Sigmoid colon (tissue), 7 donors: ENCODE data around the gene COL2A1. TPM values are rescaled to one million over a fixed set of nuclear protein-coding genes. Genes with fewer than 3 reads are reported as not detected.

Source experiments
- DNase-seq: peaks from one replicate; pipeline ENCODE4 v3.0.0-alpha.2; 2019
- H3K27ac ChIP-seq, 4 donors: fragments of 200-600 bp; sonication (generic); one replicate each; pipeline ENCODE4 v1.5.1; 2016 to 2019; ENCODE audit warnings: mild to moderate bottlenecking in 1 of 4
- H3K27me3 ChIP-seq, 3 donors: fragments of 200-600 bp; sonication (generic); one replicate each; pipeline ENCODE4 v1.5.1; 2019; ENCODE audit warnings: mild to moderate bottlenecking in 1 of 3
- H3K36me3 ChIP-seq, 4 donors: fragments of 200-600 bp; sonication (generic); one replicate each; pipeline ENCODE4 v1.5.1; 2016 to 2019
- H3K4me1 ChIP-seq, 4 donors: fragments of 200-600 bp; sonication (generic); one replicate each; pipeline ENCODE4 v1.5.1; 2017 to 2019
- H3K4me3 ChIP-seq, 4 donors: fragments of 200-600 bp; sonication (generic); one replicate each; pipeline ENCODE4 v1.5.1; 2017 to 2019; ENCODE audit warnings: mild to moderate bottlenecking in 2 of 4, moderate library complexity in 1 of 4
- H3K9me3 ChIP-seq, 4 donors: fragments of 200-600 bp in 3 of 4; sonication (generic) in 3 of 4; one replicate each; pipeline versions ENCODE4 v1.5.1 to v1.6.1; 2013 to 2019
- EP300 ChIP-seq, 4 donors: sonication (generic); formaldehyde crosslinking; IDR thresholded peaks; one replicate each; pipeline ENCODE4 v1.6.1; 2017; ENCODE audit warnings: antibody characterized with exemption in 4 of 4
- POLR2A ChIP-seq, 2 donors: fragments of 450-650 bp; IDR thresholded peaks; one replicate each; pipeline ENCODE4 v1.6.1; 2016; ENCODE audit warnings: antibody characterized with exemption in 2 of 2, mild to moderate bottlenecking in 2 of 2, moderate library complexity in 2 of 2
- POLR2AphosphoS5 ChIP-seq, 4 donors: sonication (generic); formaldehyde crosslinking; IDR thresholded peaks; one replicate each; pipeline ENCODE4 v1.6.1; 2017; ENCODE audit warnings: antibody characterized with exemption in 4 of 4
- WGBS, 2 donors: extraction: QIAGEN DNeasy Blood & Tissue Kit; methylation state at CpG; one replicate each; pipeline ENCODE4 v1.1.7; 2013; 5-methylcytosine and 5-hydroxymethylcytosine counted together
- intact Hi-C: fragments of 100-400 bp; cut with DNase I; formaldehyde crosslinking; loops from one replicate; pipeline ENCODE4 v1.15.1; 2023
- polyA plus RNA-seq, 3 donors: library from polyadenylated mRNA; stranded (reverse); fragments of 200-250 nt; gene quantifications; one replicate each; pipeline ENCODE4 v1.2.3, GENCODE V29; 2013
- total RNA-seq, 4 donors: library from RNA; depleted of rRNA; stranded (reverse); fragments of >200 nt; gene quantifications; one replicate each; pipeline ENCODE4 v1.1.0, GENCODE V29; 2016
- TF ChIP-seq, protein P1 (sequence below), 4 experiments: fragments of 450-650 bp in 3 of 4; fragments of 200-600 bp in 1 of 4; IDR thresholded peaks; one replicate each; pipeline ENCODE4 v1.5.1; 2016 to 2019; ENCODE audit warnings: antibody characterized with exemption in 4 of 4, mild to moderate bottlenecking in 3 of 4, moderate library complexity in 2 of 4
- donor health status: healthy with polysubstance abuse.
- donor health status: Bipolar disorder and iron deficiency.
- donor health status: healthy.

The COL2A1 gene
- total and polyA plus RNA-seq, 7 donors = 0.17 to 0.60 TPM; not detected in 5

DNA sequence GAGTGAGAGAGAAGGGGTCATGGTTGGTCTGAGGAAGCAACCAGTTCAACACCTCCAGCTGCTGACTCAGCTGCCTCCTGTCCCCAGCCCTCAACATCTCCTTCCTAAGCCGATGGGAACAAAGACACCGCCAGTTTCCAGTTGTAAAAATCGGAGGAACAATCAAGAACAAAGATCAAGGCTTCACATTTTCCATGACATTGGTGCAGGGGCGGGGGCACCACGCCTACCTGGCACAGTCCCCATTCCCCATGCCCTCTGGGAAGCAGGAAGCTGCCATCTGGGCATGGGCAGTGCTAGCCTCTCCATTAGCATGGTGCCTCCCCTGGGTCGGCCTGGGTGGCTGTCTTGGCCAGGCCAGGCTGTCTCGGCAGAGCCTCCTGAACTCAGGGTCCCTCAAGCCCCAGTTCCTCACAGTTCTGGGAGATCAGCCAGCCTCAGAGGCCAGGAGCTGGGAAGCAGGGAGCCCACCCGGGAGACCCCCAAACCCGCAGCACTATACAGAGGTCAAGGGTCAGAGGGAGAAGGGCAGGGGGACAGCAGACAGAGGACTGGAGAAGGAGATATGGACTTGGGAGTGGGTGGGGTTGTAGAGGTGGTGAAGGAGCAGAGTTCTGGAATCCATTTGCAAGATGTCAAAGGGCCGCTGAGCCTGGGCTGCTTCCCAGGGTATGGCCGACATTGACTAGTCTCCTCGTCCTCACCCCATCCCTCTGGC lies 60.5 kb downstream of the COL2A1 start:
- Histone ChIP-seq H3K27ac (no peak overlapping the region), H3K4me3 (no peak overlapping the region), H3K4me1 (peaks cover 0 to 5% (median 2%) of the 10 kb centered on the region in 4 donors), H3K36me3 (no peaks in the 10 kb centered on the region), H3K9me3 (no peaks in the 10 kb centered on the region), H3K27me3 (peaks cover 6 to 25% (median 13%) of the 10 kb centered on the region in 3 donors)
- WGBS, 2 donors = 20 to 63% methylated on average over 12 of the region's 12 CpGs
- TF ChIP-seq EP300 (IDR thresholded peaks at IDR 0.05) = no peak
- TF ChIP-seq POLR2AphosphoS5 (IDR thresholded peaks at IDR 0.05) = no peak
- no peak for TF ChIP-seq POLR2A (IDR thresholded peaks at IDR 0.05)
- TF ChIP-seq, protein P1, sequence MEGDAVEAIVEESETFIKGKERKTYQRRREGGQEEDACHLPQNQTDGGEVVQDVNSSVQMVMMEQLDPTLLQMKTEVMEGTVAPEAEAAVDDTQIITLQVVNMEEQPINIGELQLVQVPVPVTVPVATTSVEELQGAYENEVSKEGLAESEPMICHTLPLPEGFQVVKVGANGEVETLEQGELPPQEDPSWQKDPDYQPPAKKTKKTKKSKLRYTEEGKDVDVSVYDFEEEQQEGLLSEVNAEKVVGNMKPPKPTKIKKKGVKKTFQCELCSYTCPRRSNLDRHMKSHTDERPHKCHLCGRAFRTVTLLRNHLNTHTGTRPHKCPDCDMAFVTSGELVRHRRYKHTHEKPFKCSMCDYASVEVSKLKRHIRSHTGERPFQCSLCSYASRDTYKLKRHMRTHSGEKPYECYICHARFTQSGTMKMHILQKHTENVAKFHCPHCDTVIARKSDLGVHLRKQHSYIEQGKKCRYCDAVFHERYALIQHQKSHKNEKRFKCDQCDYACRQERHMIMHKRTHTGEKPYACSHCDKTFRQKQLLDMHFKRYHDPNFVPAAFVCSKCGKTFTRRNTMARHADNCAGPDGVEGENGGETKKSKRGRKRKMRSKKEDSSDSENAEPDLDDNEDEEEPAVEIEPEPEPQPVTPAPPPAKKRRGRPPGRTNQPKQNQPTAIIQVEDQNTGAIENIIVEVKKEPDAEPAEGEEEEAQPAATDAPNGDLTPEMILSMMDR (IDR thresholded peaks at IDR 0.05) = no peak
- peak; percentile 46 for DNase-seq
- intact Hi-C loops = no loop called here

DNA sequence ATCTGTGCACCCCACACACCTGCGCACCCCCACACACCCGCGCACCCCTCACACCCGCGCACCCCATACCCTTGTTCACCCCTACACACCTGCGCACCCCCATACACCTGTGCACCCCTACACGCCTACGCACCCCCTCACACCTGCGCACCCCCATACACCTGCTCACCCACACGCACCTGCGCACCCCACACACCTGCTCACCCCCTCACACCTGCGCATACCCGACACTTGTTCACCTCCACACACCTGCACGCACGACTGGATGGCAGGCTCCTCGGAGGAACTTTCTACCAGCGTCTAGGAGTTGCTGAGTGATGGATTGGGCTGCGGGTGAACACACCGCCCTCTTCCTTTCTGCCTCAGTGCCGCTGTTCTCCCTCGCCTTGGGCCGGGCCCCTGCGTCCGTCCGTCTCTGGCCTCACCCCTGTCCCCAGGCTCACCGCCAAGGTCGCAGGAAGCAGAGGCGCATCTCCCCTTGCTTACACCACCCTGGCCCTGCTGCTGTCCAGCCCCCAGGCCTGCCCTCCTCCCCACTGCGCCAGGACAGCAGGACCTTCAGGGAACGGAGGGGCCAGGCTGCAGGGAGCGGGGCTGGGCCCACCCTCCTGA lies 61.6 kb downstream of the COL2A1 start:
- no peaks in the 10 kb centered on the region for H3K36me3 ChIP-seq
- peak; percentile 37 for DNase-seq
- peaks cover 0 to 5% (median 2%) of the 10 kb centered on the region in 4 donors for H3K4me1 ChIP-seq
- H3K4me3 ChIP-seq = no peak overlapping the region
- H3K9me3 ChIP-seq = no peaks in the 10 kb centered on the region
- TF ChIP-seq EP300 (IDR thresholded peaks at IDR 0.05) (no peak), POLR2A (IDR thresholded peaks at IDR 0.05) (no peak), POLR2AphosphoS5 (IDR thresholded peaks at IDR 0.05) (no peak)
- TF ChIP-seq, protein P1 (IDR thresholded peaks at IDR 0.05) = no peak
- WGBS, 2 donors = 69 to 76% methylated on average over 31 of the region's 31 CpGs
- H3K27me3 ChIP-seq = peaks cover 6 to 25% (median 13%) of the 10 kb centered on the region in 3 donors
- intact Hi-C loops = no loop called here
- no peak overlapping the region for H3K27ac ChIP-seq

DNA sequence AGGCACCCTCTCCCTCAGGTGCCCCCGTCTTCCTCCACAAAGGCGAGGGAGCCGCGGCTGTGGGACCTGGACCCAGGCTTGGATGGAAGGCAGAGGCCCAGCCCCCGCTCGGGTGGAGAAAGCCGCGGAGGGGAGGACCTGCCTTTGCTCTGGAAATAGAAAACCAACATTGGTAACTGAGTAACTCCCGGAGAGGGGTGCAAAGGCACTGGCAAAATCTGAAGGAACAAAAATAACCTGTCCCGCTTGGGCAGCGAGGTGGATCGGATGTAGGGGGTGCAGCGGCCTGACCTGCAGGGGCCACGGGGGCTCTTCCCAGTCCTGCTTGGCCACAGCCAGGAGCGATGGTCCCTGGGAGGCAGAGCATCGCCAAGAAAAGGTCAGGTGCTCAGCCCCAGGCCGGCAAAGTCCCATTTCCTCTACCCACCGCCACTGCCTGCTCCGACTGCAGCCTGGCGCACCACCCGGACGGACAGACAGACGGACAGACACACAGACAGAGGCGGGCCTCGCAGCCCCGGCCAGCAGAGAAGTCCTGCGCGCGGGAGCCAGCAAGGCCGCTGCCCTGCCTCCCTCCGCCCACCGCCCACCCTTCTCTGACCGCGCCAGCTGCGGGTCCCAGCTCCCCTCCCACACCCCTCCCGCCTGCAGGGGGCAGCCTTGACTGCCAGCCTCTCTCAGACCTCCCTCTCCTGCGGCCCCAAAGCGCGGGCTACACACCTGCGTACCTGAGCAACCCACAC lies 62.2 kb downstream of the COL2A1 start:
- H3K4me1 ChIP-seq = peaks cover 0 to 5% (median 2%) of the 10 kb centered on the region in 4 donors
- no peaks in the 10 kb centered on the region for H3K36me3 ChIP-seq
- 58 to 86% methylated on average over 40 of the region's 40 CpGs for WGBS, 2 donors
- intact Hi-C loops = no loop called here
- H3K27me3 ChIP-seq = peaks cover 6 to 25% (median 13%) of the 10 kb centered on the region in 3 donors
- DNase-seq = peak; percentile 58
- H3K4me3 ChIP-seq = no peak overlapping the region
- no peaks in the 10 kb centered on the region for H3K9me3 ChIP-seq
- H3K27ac ChIP-seq = no peak overlapping the region
- TF ChIP-seq POLR2AphosphoS5 (IDR thresholded peaks at IDR 0.05) (no peak), EP300 (IDR thresholded peaks at IDR 0.05) (no peak), POLR2A (IDR thresholded peaks at IDR 0.05) (no peak)

DNA sequence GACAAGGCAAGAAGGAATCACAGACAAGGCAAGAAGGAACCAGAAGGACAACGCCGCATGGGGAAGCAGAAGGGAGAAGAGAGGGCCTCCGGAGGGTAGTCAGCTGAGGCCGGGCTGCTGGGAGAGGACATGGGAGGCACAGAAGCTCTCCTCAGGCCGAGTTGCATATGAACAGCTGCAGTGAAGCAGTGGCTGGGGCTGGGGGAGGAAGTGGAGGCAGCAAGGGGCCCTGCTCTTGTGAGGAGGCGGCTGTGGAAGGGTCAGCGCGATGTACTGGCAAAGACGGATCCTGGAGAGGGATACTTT lies 62.8 kb downstream of the COL2A1 start:
- no peak for TF ChIP-seq POLR2AphosphoS5 (IDR thresholded peaks at IDR 0.05)
- no peak for DNase-seq
- WGBS, 2 donors = 89 to 91% methylated on average over 9 of the region's 9 CpGs
- intact Hi-C loops = no loop called here
- Histone ChIP-seq H3K27ac (no peak overlapping the region), H3K9me3 (no peaks in the 10 kb centered on the region), H3K4me1 (peaks cover 0 to 5% (median 2%) of the 10 kb centered on the region in 4 donors), H3K4me3 (no peak overlapping the region), H3K36me3 (no peaks in the 10 kb centered on the region), H3K27me3 (peaks cover 6 to 25% (median 13%) of the 10 kb centered on the region in 3 donors)

DNA sequence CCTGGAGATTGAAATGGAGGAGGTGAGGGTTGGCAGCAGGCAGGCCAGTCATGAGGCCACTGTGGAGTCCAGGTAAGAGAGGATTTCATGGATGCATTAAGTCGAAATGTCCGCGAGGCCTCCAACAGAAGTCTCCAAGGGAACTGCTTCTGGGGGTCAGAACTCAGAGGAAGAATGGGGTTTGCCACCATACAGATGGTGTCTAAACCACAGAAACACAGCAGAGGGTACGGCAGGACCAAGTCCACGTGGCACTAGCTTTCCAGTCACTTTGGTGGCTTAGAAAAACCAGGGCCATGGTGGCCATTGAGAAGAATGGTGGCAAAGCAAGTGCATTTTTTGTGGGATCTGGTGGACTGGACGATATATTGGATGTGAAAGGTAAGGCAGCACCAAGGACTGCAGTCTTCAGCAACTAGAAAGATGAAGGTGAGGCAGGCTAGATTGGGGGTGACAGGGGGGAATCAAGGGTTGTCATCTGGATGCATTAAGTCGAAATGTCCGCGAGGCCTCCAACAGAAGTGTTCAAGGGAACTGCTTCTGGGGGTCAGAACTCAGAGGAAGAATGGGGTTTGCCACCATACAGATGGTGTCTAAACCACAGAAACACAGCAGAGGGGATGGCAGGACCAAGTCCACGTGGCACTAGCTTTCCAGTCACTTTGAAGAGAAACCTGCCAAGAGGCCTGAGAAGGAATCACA lies 63.4 kb downstream of the COL2A1 start:
- Histone ChIP-seq H3K27me3 (peaks cover 6 to 25% (median 13%) of the 10 kb centered on the region in 3 donors), H3K27ac (no peak overlapping the region), H3K4me1 (peaks cover 0 to 5% (median 2%) of the 10 kb centered on the region in 4 donors), H3K4me3 (no peak overlapping the region), H3K36me3 (no peaks in the 10 kb centered on the region), H3K9me3 (no peaks in the 10 kb centered on the region)
- DNase-seq = no peak
- no peak for TF ChIP-seq POLR2AphosphoS5 (IDR thresholded peaks at IDR 0.05)
- no peak for TF ChIP-seq POLR2A (IDR thresholded peaks at IDR 0.05)
- no peak for TF ChIP-seq EP300 (IDR thresholded peaks at IDR 0.05)
- TF ChIP-seq, protein P1 (IDR thresholded peaks at IDR 0.05) = no peak
- intact Hi-C loops = no loop called here
- 86 to 94% methylated on average over 10 of the region's 10 CpGs for WGBS, 2 donors
